NCI-H2196 treated with DMSO at 0.1 percent for 48 hours (cell line): ENCODE data around the gene SCMH1.

Experiments used
- DNase-seq: peaks from one replicate; lab custom pipeline; 2025; ENCODE audit not compliant: unreplicated experiment; lab: John Stamatoyannopoulos, UW

The SCMH1 gene

GRCh38 chr1:41033272-41033671 lies 208.8 kb downstream of the SCMH1 start:
- DNase-seq, result no peak

DNA sequence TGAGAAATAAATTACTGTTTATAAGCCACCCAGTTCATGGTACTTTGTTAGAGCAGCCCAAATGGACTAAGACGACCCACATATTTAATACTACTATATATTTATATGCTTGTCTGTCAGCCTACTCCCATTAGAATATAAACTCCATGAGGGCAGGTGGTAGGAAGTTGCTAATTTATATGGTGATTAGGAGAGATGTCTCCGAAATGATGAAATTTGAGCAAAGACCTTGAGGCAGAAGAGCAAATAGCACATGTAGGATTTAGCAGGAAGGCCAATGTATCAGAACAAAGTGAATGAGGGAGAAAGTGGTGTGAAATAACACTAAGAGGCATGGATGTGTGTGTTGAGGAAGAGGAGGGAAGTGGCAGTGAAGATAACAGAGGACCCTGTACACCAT lies 210.0 kb downstream of the SCMH1 start:
- DNase-seq, result no peak

DNA sequence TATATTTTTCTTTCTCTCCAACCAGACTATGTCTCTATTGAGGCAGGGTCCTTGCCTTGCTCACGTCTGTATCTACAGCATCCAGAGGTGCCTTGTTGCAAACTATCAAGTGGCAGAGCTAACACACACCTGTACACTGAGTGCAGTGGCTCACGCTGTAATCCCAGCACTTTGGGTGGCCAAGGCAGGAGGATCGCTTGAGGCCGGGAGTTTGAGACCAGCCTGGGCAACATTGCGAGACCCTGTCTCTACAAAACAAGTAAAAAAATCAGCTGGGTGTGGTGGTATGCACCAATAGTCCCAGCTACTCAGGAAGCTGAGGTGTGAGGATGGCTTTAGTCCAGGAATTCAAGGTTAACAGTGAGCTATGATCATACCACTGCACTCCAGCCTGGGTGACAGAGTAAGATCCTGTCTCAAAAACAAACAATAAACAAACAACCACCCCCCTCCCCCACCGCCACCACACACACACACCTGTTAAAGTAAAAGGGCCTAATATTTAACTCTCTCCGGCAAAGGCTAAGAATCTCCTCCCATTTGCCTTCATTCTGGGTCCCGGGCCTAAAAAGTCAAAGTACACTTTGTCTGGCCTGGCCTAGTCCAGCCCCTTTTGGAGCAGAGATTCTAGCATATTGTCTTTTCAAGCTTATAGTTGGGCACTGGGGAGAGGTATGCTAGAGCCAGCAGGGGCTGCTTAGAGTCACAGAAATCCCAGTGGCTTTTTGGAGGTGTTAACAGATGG lies 211.1 kb downstream of the SCMH1 start:
- no peak for DNase-seq

DNA sequence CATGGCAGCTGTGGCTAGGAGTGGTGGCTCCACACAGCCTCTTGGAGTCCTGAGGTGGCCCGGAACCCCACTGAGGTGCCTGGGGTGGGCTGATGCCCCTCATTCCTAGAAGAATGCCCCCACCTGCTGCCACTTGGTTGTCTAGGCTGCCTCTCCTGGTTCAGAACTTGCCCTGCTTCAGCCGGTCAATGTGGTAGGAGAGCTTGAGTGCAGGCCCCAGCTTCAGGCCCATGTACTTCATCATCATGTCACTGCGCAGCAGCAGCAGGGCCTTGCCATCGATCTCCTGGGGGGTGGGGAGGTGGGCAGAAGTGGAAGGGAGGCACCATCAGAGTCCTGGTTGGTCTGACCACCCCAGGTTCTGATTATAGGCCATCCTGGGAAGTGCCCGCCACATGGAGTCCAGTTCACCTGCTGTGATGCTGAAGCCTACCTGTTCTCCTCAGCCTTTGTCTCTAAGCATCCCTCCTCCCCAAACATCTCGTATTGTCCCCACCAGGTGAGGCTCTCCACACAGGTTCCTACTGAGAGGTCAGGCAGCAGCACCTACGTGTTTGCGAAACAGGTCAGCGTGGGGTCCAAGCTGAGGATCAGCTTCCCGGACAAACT lies 214.0 kb downstream of the SCMH1 start:
- no peak for DNase-seq

DNA sequence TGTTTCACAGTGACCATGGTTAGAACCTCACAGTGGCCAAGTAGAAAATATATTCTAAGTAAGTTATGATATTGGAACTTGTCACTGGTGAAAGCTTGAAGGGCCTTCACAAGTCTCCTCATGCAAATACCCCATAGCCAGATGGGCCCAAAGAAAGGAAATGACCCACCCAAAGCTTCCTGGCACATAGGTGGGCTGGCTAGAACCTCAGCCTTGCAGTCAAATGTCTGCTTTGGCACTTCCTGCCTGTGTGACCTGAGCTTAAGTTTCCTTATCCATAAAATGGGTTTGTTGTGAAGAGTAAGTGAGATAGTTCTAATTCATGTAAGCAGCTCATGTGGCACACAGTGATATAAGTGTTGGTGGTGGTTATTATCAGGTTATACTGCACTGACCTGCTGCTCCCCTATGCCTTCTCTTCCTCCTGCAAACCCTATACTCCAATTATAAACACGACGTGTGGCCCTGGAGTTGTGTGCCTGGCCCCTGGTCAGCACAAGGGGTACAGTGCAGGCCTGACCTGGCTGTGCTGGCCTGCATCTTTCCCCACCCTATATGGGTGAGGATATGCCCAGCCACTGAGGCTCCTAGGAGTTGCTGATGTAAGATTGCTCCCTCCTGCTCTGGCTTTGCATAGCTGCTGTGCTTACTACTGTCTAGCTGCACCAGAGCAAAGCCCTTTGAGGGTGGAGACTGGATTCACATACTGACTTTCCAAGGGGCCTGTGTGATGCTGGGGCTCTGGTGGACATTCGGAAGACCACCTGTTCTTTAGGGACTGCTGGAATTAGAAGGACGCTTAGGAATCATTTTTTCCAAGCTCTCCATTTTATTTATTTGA lies 215.9 kb downstream of the SCMH1 start:
- DNase-seq, result no peak

- DNase-seq, result no peak
Observed at GRCh38 chr1:41024953-41025352, 217.2 kb downstream of the SCMH1 start.

- DNase-seq, result no peak
Observed at GRCh38 chr1:41023279-41023990, 218.7 kb downstream of the SCMH1 start.

GRCh38 chr1:41022424-41022823 lies 219.7 kb downstream of the SCMH1 start:
- DNase-seq, result no peak

DNA sequence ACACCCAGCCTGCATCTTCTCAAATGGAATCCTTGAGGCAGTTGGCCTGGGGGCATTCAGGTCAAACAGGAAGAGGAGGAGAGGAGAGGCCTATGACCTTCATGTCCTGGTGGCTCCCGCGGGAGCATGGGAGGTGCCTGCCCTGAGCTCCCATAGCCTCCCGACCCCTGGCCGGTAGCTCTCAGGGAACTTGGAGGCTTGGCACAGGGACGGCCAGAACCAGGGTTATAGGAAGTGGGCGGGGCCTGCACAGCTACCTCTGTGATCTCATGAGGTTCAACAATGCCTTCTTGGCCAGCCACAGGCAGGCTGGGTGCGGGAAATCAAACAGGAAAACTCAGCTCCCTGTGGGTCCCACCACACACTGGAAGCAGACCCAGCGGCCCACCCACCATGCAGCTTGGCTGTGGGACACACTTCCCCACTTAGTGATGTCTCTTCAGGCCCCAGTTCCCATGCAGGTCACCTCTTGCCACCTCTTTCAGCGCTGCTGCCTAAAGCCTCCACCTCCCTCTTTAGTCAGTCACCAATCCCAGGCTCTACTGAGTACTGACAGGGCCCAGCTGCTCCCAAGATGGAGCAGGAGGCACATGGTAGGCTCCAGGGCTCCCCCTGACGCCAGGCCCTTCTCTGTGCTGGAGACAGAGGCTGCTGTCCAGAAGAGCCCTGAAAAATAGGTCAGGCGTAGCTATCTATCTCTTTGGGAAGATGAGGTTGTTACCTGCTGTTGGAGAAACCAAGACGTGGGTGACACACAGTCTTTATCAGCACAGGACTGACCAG lies 220.4 kb downstream of the SCMH1 start, which contains the start of gene SLFNL1:
Gene SLFNL1 (minus strand): TSS at position 200 of the 783 bp plus-strand sequence. CDS start 1,065 bp downstream, outside the sequence.
- no peak for DNase-seq

- no peak for DNase-seq
Observed at GRCh38 chr1:41020654-41021053, 221.5 kb downstream of the SCMH1 start.

GRCh38 chr1:41020109-41020576 lies 222.0 kb downstream of the SCMH1 start:
- DNase-seq, result no peak

GRCh38 chr1:41019353-41019745 lies 222.8 kb downstream of the SCMH1 start:
- no peak for DNase-seq

- DNase-seq, result no peak
Observed at GRCh38 chr1:41018018-41018410, 224.1 kb downstream of the SCMH1 start.

GRCh38 chr1:41017141-41018017 lies 224.7 kb downstream of the SCMH1 start:
- DNase-seq, result no peak

- no peak for DNase-seq
Observed at GRCh38 chr1:41015897-41016470, 226.1 kb downstream of the SCMH1 start.

DNA sequence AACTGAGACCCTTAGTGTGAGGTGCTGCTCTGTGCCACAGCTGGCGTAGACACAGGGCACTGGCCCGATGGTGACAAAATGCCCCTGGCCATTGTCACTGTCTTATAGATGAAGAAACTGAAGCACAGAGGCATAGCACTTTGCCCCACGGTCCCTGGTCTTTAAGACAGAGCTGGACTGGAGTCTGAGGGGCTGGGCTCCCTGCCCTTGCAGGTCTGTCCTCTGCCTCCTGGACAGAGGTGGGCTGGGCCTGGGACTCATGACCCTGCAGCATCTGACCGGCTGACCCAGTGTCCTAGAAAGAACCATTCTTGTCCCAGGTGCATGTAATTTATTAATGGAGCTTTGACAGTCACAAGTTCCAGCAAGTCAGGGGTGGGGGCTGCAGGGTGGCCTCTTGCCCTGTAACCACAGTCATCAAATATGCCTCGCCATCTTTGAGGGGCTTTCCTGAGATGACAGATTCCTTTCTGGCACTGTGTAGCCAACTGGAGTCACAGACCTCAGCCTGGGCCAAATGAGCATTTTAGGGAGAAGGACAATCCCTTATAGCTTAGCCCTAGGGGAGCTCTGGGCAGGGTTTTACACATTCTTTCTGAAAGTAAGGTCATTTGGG lies 226.7 kb downstream of the SCMH1 start:
- DNase-seq, result no peak

DNA sequence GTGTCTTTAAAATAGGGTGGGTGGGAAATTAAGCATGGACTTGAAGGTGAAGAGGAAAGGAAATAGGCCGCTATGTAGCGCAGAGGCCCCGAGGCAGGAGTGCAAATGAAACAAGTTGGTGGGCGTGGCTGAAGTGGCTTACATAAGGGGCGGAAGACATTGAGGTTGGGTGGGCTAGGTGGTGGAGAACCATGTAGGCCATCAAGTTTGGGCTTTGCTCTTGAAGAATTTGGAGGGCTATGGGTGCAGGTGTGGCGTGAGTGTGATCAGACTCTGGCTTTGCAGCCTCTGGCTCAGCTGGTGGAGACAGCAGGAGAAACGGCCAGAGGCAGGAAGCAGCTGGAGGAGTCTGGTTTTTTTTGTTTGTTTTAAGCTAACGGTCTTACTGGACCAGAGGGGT lies 227.2 kb downstream of the SCMH1 start:
- no peak for DNase-seq

DNA sequence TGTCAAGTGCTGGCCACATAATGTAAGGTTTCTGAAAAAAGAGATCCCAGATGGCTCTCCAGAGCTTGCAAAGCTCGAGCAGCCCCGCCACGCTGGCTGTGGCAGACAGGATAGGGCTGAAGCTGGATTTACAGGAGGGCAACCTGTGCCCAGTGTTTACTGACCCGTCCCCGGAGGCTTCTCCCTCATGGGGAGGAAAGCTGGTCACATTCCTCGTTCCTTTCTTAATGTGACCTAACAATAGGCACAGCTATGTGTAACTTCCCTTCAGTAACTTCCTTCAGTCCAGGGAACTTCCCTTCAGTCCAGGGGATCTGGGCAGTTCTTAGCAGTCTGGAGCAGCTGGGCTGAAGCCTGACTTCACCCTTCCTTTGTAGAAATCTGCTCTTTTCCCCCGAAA lies 228.3 kb downstream of the SCMH1 start:
- no peak for DNase-seq

DNA sequence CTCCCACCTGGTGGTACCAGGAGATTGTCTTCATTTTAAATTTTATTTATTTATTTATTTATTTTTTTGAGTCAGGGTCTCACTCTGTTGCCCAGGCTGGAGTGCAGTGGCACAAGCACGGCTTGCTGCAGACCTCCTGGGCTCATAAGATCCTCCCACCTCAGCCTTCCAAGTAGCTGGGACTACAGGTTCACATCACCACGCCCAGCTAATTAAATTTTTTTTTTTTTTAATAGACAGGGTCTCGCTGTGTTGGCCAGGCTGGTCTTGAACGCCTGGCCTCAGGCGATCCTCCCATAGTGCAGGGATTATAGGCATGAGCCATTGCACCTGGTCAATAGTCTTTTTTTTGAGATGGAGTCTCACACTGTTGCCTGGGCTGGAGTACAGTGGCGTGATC lies 229.1 kb downstream of the SCMH1 start:
- no peak for DNase-seq
